ENCODE data around the gene IER5. TPM values are rescaled to one million over a fixed set of nuclear protein-coding genes. Genes with fewer than 3 reads are reported as not detected.

Gene IER5
- total RNA-seq, 4 donors from 2014 or later, result 10.7 to 16.7 (median 14.9) TPM

DNA sequence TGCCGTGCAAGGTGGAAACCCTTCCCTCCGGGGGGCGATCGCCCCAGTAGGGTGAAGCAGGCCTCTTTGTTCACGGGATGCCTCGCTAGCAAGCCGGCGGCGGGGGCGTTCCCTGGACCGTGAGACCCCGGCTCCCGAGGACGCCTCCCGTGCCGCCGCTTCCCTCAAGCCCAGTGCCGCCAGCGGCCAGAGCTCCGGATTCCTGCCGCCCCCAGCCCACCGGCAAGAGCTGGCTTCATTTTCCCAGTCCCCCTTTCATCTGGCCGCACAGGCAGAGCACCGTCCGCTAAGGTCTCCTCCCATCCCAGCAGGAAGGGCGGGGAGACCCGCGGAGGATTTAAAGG, 16.3 kb downstream of the IER5 start:
- ATAC-seq, result peak; percentile 20
- TF ChIP-seq POLR2A (IDR thresholded peaks at IDR 0.05), result no peak
- TF ChIP-seq, protein P1, sequence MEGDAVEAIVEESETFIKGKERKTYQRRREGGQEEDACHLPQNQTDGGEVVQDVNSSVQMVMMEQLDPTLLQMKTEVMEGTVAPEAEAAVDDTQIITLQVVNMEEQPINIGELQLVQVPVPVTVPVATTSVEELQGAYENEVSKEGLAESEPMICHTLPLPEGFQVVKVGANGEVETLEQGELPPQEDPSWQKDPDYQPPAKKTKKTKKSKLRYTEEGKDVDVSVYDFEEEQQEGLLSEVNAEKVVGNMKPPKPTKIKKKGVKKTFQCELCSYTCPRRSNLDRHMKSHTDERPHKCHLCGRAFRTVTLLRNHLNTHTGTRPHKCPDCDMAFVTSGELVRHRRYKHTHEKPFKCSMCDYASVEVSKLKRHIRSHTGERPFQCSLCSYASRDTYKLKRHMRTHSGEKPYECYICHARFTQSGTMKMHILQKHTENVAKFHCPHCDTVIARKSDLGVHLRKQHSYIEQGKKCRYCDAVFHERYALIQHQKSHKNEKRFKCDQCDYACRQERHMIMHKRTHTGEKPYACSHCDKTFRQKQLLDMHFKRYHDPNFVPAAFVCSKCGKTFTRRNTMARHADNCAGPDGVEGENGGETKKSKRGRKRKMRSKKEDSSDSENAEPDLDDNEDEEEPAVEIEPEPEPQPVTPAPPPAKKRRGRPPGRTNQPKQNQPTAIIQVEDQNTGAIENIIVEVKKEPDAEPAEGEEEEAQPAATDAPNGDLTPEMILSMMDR (IDR thresholded peaks at IDR 0.05), result peak in 2 of 4 experiments; percentile 20 to 45
- TF ChIP-seq POLR2AphosphoS5 (IDR thresholded peaks at IDR 0.05), result no peak
- H3K27me3 ChIP-seq, result no peaks in the 10 kb centered on the region
- peaks cover 0 to 46% (median 11%) of the 10 kb centered on the region in 3 donors for H3K4me1 ChIP-seq
- no CpG with 5 or more reads among the region's 28 CpGs for WGBS, 2 donors (ENCODE audit: low coverage in 1 of 2)
- peak overlapping the region; percentile 65 to 88 (median 82) for H3K27ac ChIP-seq
- H3K36me3 ChIP-seq, result no peaks in the 10 kb centered on the region
- H3K9me3 ChIP-seq, result no peaks in the 10 kb centered on the region
- peak overlapping the region; percentile 66 to 74 for H3K4me3 ChIP-seq

DNA sequence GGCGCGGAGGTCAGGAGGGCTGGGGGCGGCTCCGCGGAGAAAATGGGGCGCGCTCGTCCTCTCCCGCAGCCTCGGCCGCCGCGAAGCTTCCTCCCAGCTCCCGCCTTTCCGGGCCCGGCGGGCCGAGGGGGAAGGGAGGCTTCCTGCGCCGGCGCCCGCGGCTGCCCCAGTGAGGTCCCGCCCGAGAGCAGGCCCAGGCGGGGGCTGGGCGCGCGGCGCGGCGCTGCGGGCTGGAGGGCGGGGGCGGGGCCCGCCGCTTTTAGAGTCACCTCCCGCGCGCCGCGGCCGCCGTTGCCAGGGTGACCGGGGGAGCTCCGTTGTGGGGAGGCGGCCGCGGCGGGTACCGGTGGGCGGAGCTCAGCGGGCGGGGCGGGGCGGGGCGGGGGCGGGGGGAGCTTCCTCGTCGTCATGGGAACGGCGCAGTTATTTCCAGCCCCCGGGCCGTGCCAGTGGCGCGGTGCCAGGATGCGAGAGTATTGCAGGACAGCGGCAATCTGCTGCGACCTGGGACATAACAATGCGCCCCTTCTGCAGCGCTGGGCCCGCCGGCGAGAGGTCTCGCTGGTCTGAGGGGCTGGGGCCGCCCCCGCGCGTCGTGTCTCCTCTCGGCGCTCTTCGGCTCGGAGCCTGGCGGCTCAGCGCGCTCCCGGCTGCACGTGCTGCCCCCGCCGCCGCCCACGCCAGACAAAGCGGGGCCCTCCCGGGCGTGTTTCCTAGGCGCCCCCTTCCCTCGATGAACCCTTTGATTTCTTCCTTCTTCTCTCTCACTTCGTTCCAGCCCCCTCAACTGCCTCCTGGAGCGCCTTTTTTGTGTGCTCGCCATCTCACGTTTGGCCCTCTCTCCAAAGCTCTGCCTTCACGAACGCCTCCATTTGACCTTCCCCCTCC, 16.9 kb downstream of the IER5 start:
- Histone ChIP-seq H3K27me3 (no peaks in the 10 kb centered on the region), H3K4me3 (peak overlapping the region; percentile 66 to 74), H3K36me3 (no peaks in the 10 kb centered on the region), H3K4me1 (peaks cover 0 to 40% (median 10%) of the 10 kb centered on the region in 3 donors), H3K27ac (peak overlapping the region; percentile 65 to 88 (median 82)), H3K9me3 (no peaks in the 10 kb centered on the region)
- 5 to 23% methylated on average over 6 to 21 of the region's 104 CpGs for WGBS, 2 donors (ENCODE audit: low coverage in 1 of 2)
- TF ChIP-seq POLR2A (IDR thresholded peaks at IDR 0.05) (peak; percentile 81 to 90), EP300 (IDR thresholded peaks at IDR 0.05) (no peak), POLR2AphosphoS5 (IDR thresholded peaks at IDR 0.05) (peak; percentile 37)
- TF ChIP-seq, protein P1 (IDR thresholded peaks at IDR 0.05), result no peak
- ATAC-seq, result peak; percentile 97

DNA sequence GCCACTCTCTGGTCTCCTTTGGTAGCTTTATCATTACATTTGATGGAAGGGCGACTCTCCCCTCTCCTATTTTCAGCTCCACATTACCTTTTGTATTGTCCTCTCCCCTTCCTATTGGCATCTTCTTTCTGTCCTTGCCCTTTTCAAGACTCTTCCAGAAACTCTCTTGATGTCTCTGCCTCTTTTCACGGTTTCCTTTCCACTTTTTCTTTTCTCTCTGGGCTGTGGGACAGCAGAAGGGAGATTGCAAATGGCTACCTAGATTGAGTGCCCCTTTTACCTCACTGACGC, 17.5 kb downstream of the IER5 start:
- Histone ChIP-seq H3K27me3 (no peaks in the 10 kb centered on the region), H3K4me1 (peaks cover 0 to 39% (median 10%) of the 10 kb centered on the region in 3 donors), H3K36me3 (no peaks in the 10 kb centered on the region), H3K27ac (peak overlapping the region; percentile 0 to 88 (median 82)), H3K9me3 (no peaks in the 10 kb centered on the region), H3K4me3 (peak overlapping the region in 1 of 2 donors; percentile 74)
- 20 to 45% methylated on average over 1 to 3 of the region's 3 CpGs for WGBS, 2 donors (ENCODE audit: low coverage in 1 of 2)
- no peak for TF ChIP-seq EP300 (IDR thresholded peaks at IDR 0.05)
- no peak for TF ChIP-seq POLR2A (IDR thresholded peaks at IDR 0.05)
- ATAC-seq, result no peak

DNA sequence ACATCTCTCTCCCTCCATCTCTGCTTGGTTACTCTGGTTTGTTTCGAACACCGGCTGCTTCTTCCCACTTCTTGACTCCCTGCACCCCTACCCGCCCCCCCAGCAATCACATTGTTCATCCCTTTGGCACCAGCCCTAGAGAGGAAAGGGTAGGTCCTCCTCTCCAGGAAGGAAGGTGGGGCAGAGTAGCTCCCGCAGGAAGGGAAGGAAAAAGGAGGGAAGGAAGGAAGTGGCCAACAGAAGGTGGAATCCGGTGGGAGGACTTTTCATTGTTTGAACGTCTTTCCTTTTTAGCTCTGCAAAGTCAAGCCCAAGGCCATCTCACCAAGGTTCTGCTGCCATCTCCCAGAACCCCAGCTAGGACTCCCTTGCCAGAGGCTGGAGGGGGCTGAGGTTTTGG, 18.0 kb downstream of the IER5 start:
- ATAC-seq, result no peak
- H3K4me1 ChIP-seq, result peaks cover 0 to 38% (median 10%) of the 10 kb centered on the region in 3 donors
- TF ChIP-seq, protein P1 (IDR thresholded peaks at IDR 0.05), result no peak
- no peak for TF ChIP-seq POLR2AphosphoS5 (IDR thresholded peaks at IDR 0.05)
- TF ChIP-seq EP300 (IDR thresholded peaks at IDR 0.05), result no peak
- no peak for TF ChIP-seq POLR2A (IDR thresholded peaks at IDR 0.05)
- H3K27ac ChIP-seq, result peak overlapping the region in 3 of 4 donors; percentile 77 to 88 (median 88)
- H3K9me3 ChIP-seq, result no peaks in the 10 kb centered on the region
- H3K27me3 ChIP-seq, result no peaks in the 10 kb centered on the region
- 47 to 69% methylated on average over 4 to 5 of the region's 6 CpGs for WGBS, 2 donors (ENCODE audit: low coverage in 1 of 2)
- no peak overlapping the region for H3K4me3 ChIP-seq
- no peaks in the 10 kb centered on the region for H3K36me3 ChIP-seq

DNA sequence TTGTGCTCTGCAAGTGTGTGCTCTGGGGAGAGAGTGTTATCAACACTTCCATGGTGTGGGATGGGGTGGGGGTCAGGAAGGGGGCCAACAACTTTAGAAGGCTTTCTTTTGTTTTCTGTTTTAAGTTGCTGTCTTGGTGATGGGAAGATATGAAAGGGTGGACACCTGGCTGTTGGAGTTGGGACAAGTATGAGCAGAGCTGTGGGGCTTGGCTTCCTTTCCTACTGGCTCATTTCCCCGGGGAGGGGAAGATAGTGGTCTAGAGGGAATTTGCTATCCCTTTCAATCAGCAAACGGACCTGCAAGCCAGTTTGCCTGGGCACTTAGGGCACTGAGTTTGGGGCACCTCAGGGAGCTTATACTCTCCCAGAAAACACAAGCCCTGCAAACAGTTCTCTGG, 19.2 kb downstream of the IER5 start:
- no peak overlapping the region for H3K4me3 ChIP-seq
- H3K27me3 ChIP-seq, result no peaks in the 10 kb centered on the region
- TF ChIP-seq POLR2A (IDR thresholded peaks at IDR 0.05) (no peak), EP300 (IDR thresholded peaks at IDR 0.05) (no peak), POLR2AphosphoS5 (IDR thresholded peaks at IDR 0.05) (no peak)
- TF ChIP-seq, protein P1 (IDR thresholded peaks at IDR 0.05), result no peak
- H3K9me3 ChIP-seq, result no peaks in the 10 kb centered on the region
- H3K4me1 ChIP-seq, result peaks cover 0 to 43% (median 10%) of the 10 kb centered on the region in 3 donors
- 33% methylated on average over 1 of the region's 2 CpGs; no CpG with 5 or more reads in 1 of the 2 donors for WGBS, 2 donors (ENCODE audit: low coverage in 1 of 2)
- ATAC-seq, result no peak
- no peaks in the 10 kb centered on the region for H3K36me3 ChIP-seq
- no peak overlapping the region for H3K27ac ChIP-seq

Measured in gastroesophageal sphincter (tissue), 4 donors.